NCI-H1105 treated with DMSO at 0.1 percent for 48 hours (cell line): ENCODE data around the gene LENG1.

Experiments used
- DNase-seq: peaks from one replicate; lab custom pipeline; 2025; lab: John Stamatoyannopoulos, UW

The LENG1 gene

DNA sequence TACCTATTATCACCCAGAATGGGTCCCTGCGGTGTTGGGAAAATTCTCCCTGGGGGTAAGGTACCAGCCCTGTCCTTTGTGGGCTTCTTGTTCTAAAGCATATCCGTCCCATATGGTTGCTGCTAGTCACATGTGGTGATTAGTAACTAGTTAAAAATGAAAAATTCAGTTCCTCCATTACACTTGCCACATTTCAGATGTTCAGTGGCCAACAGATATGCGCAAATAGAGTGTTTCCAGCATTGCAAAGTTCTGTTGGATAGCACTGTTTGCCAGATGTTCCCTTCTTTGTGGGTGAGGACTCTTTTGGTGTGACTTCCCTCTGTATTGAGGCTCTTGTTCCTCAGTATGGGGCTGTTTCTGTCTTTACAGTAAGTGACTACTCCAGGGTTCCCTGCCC lies 18.2 kb downstream of the LENG1 start:
- no peak for DNase-seq

DNA sequence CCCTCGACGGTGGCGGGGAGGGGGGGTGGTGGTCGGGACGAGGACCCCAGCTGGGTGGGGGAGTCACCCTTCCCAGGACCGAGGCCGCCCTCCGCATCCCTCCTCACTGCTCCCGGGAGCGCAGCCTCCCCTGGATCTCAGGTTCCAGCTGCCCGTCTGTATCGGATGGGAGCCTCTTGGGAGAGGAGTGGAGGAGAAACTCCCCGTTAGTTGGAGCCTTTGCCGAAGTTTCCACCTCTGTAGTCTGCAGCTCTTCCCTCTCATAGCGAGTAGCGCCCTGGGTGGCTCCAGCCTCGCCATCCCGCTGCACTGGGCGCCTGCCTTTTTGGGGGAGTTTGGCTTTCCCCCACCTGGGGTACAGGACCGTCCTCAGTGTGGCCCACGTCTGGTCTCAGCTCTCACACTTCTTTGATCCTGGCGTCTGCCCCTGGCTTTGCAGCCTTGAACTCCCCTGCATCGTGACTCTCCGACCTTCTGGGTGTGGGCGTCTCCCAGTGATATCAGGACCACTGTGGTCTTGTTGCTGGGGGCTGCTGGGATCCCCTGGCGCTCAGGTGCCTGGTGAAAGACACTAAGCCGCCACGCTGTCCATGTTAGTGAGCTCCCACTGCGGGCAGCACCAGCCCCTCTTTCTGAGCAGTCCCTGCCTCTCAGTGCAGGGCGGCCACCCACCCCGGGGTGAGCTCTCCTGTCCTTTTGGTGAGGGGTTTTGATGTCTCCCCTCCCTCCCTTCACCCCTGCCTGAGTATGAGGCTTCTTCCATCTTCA lies 20.8 kb downstream of the LENG1 start:
- no peak for DNase-seq

DNA sequence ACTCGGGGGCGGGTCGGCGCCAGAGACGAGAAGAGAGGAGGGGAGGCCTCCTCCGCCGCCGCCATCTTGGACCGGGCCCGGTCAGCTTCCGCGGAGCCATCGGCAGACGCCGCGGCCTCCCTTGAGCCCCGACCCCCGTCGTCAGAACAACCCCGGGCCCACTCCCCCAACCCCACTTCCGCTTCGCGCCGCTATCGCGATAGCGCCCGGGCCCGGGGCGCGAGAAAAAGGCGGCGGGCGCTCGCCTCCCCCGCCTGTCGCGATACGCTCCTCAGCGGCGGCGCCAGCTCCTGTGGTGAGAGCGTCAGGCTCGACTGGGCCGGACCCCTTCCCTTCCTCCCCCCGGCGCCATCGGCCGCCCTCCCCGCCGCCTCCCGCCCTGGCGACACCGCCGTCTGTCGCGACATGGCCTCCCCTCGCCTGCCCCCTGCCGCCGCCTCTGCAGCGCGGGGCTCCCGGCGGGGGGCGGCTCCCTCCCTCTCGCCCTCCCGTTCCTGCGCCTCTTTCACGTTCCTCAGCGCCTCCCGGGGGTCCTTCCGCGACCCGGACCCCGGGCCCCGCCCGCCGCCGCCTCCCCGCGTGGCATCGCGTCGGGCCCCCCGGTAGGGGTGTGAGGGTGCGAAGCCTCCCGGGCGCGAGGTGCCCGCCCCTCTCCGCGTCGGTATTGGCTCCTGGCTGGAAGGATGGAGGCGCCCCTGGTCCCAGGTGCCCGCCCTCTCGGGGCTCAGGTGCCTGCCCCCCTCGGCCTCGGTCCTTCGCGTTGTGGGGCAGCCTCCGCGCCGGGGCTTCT lies 21.6 kb downstream of the LENG1 start, which contains the start of gene CNOT3:
Gene CNOT3 (plus strand): TSS at position 64 of the 790 bp plus-strand sequence. CDS start 5,217 bp downstream, outside the sequence.
- DNase-seq, result no peak

DNA sequence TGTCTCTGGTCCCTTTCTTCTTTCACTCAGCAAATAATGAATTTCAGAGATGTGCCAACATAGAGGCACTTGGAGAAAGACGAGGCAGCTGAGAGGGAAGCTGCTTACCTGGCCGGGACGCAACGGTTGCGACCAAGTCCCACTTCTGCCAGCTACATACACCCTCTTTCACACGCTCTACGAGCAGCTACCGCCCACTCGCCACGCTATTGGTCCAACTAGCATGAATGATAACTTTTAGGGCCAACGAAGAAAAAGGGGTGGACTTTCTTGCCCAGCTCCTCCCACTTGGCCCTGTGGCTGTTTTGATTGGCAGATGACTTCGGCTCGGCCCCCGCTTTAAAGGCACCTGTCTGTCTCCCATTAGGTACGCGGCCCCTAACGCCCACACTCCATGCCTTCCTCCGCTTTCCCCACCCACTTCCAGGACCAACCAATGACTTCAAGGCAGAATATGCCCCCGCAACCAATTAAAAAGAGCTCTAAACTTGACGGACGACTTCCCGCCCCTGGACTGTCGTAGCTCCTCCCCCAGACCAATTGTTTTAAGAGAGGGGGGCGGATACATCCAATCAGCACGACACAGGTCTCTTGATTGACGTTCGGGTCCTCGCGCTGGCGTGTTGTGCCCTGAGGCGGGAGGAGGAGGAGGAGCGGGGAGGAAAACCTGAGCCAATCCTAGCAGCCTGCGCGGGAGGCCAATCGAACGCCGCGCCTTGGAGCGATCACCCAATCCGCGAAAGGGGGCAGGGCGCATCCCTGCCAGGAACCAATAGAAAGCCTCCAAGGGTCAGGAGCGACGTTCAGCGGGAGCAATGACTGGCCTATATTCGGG lies 22.4 kb downstream of the LENG1 start:
- peak; percentile 100 for DNase-seq

DNA sequence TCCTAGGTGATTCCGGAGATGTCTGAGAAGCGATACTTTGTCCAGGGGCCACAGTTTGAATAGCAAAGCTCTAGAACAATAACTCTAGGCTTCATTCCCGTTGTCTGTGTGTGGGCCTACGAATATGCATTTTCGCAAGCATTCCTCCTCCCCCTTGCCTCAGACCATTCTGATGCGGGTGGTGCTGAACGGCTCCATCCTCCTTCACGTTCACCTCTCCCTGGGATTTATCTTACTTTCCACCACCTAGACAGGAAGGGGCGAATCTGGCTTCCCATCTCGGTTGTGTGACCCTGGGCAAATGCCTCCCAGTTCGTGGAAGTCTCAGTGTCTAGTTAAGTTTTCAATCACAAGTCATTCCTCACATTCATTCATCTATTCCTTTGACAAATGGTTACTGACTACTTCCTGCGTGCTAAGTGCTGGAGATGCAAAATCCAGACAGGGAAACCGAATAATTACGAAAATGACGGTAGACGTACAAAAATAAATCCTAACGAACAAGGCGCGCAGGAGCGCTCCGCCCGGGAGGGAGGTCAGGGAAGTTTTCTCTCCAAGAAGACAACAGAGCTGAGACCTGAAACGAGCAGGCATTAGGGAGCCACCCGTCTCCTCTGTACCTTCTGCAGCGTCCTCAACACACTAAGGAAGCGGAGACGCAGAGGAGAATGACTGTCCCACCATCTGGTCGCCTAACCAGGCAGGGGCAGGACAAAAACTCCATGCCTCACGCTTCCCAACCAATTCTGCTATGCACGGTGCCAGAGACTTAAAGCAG lies 23.2 kb downstream of the LENG1 start:
- DNase-seq, result no peak

DNA sequence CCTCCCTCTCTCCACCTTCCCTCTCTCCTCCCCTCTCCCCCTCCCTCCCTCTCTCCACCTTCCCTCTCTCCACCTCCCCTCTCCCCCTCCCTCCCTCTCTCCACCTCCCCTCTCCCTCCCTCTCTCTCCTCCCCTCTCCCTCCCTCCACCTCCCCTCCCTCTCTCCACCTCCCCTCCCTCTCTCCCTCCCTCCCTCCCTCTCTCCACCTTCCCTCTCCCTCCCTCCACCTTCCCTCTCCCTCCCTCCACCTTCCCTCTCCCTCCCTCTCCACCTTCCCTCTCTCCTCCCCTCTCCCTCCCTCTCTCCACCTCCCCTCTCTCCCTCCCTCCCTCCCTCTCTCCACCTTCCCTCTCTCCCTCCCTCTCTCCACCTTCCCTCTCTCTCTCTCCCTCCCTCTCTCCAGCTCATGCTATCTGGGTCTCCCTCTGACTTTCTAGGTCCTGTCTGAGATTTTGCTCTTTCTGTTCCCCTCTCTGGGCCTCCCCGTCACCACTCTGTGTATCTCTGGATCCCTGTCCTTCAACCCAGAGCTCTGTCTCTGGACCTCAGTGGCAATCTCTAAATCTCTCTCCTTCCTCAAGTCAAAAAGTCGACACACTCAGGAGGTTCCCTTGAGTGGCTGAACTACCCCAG lies 25.4 kb downstream of the LENG1 start:
- no peak for DNase-seq

DNA sequence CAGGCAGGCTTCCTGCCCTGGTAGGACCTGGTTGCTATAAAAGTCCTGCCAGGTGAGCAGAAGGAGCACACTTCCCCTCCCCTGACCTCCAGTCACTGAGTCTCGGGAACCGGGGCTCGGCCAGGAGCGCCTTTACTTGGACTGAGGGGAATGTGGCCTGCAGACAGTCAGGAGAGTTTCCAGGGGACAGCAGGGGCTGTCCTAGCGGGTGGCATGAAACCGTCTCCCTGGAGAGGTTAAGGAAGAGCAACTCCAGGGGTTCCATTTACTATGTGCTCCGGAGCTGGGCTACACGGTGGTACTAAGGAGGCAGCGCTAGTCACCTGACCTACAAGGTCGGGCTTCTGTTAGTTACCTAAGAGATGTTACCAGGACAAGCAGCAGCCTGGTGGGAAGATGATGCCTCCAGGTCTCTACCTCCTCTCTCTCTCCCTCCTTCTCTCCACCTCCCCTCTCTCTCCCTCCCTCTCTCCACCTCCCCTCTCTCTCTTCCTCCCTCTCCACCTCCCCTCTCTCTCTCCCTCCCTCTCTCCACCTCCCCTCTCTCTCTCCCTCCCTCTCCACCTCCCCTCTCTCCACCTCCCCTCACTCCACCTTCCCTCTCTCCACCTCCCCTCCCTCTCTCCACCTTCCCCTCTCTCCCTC lies 26.1 kb downstream of the LENG1 start:
- DNase-seq, result peak; percentile 51

DNA sequence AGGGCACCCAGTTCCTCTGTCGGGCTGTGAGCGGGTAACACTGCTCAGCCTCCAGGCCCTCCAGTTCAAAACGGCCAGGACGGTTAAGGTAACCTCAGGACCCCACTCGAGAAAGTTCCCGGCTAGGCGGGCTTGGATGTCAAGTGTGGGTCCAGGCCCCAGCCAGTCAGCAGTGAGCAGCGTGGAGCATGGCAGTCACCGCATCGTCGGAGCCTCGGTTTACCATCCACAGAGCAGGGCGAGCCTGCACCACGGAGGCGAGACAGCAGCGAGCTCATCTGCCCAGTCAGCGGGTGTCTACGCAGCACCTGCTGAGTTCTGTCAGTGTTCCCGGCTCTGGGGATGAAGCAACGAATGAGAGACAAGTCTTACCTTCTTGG lies 29.9 kb downstream of the LENG1 start:
- DNase-seq, result no peak

DNA sequence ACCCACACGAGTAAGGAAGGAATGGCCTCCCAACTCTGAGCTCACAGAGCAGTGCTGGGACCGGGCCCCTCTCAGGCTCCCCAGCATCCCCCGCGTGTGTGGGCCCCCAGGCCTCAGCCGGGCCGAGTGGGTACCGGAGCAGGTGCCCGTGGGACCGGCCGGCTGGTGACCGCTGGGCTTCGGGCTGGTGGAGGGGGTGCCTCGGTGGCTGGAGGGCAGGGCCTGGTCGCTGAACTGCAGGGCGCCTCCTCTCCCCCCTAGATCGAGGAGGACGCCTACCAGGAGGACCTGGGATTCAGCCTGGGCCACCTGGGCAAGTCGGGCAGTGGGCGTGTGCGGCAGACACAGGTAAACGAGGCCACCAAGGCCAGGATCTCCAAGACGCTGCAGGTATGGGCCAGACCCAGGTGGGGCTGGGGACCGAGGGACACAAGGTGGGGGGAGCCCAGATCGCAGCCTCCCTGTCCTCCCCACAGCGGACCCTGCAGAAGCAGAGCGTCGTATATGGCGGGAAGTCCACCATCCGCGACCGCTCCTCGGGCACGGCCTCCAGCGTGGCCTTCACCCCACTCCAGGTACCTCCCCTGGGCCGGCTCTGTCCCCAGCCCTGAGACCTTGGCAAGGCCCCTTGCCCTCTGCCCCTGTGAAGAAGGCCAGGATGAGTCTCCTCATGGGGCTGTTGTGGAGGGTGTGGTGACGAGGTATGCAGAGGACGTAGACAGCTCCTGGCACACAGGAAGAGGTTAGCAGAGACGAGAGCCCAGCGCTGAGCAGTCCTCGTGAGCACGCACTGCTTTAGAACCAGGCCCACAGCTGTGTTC lies 30.5 kb downstream of the LENG1 start:
- no peak for DNase-seq

DNA sequence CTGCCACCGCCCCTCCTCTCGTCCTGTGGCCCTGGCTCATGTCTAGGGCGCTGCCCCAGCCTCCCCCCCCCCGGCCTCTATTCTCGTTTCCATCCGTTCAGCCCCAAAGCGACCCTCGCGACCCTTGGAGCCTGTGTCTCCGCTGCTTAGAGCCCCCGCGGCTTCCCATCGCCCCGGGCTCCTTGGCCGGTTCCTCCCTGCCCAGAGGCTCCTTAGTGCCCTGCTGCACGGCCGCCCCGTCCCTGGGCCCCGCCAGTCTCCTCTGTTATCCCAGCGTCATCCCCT lies 31.1 kb downstream of the LENG1 start:
- no peak for DNase-seq

DNA sequence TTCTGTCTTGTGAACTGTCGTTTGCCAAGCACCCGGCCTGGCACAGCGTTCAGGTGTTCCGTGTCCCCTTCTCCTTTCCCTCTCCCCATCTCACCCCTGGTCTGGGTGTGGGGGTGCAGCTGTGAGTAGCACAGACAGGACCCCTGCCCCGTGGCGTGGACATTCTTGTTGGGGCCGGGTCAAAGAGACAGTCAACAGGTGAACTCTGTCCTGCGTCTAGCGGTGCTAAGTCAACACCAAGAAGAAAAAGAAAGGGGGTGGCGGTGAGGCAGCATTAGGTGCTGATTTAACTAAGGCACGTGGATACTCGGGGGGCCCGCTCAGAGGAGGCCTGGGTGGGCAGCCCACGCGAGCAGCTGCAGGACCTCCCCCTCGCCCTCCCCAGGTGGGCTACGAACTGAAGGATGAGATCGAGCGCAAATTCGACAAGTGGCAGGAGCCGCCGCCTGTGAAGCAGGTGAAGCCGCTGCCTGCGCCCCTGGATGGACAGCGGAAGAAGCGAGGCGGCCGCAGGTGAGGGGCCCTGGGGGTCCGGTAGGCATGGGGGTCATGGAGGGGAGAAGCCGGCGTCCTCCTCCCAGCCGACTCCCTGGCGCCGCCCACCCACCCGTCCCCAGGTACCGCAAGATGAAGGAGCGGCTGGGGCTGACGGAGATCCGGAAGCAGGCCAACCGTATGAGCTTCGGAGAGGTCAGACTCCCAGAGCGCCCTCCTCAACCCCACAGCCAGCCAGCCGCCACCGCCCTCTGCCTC lies 31.7 kb downstream of the LENG1 start:
- DNase-seq, result no peak

DNA sequence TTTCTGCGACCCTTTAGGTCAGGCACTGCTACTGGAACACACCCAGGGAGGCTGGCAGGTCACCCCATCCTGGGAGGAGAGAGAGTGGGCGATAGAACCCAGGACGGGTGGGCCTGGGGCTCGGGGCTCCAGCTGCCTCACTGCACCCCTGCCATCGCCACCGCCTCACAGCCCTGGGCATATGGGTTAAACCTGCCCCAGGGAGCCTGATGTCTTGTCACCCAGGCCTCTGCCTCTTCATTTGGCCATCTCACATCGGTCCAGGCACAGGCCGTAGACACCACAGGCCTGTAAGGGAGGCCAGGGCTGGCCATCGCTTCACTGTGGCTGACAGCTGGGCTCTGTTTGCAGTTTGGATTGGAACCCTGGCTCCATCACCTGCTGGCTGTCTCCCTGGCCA lies 33.8 kb downstream of the LENG1 start:
- no peak for DNase-seq

DNA sequence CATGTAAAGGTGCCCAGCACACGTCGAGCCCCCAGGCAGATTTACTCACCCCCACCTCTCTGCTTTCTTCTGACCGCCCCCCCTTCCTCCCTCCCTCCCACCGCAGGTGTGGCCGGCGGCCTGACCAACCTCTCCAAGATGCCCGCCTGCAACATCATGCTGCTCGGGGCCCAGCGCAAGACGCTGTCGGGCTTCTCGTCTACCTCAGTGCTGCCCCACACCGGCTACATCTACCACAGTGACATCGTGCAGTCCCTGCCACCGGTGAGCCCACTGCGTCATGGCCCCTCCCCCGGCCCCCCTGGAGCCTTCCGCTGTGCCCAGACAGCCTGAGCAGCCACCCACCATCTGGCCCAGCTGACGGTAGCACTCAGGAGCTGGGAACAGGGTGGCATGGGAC lies 35.1 kb downstream of the LENG1 start:
- no peak for DNase-seq

DNA sequence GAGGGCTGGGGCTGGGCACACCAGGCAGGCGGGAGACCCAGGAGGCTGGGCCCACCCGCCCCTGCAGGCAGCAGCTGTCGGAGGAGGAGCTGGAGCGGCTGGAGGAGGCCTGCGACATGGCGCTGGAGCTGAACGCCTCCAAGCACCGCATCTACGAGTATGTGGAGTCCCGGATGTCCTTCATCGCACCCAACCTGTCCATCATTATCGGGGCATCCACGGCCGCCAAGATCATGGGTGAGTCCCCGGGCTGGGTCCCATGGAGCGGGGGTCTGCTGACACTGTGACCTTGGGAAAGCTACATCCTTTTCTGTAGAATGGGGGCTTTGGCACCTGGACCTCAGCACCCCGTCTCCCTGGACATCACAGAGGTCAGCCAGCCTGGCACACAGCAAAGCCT lies 35.8 kb downstream of the LENG1 start:
- DNase-seq, result no peak

DNA sequence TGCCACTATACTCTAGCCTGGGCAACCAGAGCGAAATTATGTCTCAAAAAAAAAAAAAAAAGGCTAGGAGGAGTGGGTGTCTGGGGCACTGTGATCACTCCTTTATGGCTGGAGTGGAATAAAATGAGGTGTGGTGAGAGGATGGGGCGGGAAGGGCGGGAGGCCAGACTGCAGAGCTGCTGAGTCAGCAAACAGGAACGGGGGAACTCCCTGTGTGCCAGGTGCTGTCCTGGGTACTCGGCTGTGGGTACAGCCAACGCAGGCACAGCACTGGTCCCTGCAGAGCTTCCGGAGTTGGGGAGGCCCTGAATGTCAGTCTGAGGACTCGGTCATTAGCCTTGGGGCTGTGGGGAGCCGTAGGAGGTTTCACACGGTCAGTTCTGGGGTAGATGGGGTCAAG lies 38.3 kb downstream of the LENG1 start:
- DNase-seq, result no peak

DNA sequence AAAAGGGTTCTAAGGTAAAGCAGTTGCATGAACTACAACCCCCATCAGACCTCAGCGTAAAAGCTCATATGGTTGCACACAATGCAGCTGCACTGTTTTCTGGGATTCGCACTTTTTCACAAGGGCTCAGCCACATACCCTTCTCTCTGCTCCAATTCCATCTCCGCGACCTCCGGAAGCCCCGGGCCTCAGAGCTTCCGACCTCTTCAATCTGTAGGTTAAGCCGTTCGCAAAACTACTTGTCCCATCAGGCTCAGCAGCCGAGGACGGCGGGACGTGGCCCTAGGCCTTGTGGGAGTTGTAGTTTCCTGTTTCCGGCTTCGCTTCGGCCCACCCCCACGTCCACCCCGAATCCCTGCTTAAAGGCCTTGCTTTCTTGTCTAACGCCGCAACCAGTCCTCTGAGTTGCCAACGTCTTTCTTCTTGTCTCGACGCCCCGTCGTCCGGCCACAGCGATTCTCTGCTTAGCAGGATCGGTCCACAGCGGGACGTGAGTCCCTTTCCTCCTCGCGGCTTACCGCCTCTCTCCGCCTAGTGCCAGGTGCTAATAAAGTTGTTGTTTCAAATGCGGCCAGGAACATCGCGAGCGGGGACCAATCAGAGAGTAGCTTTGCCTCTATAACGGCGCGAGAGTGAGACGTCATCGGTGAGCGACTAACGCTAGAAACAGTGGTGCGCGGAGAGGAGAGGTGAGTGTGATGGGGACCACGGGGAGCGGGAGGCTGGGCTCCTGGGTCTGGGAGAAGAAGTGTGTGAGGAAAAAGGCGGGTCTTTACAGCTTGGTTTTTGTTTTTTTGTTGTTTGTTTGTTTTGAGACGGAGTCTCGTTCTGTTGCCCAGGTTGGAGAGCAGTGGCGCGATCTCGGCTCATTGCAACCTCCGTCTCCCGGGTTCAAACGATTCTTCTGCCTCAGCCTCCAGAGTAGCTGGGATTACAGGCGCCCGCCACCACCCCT lies 44.1 kb downstream of the LENG1 start, which contains the start of the genes PRPF31 and TFPT:
Gene PRPF31 (plus strand): TSS at position 646 of the 955 bp plus-strand sequence. CDS start 2,525 bp downstream, outside the sequence.
Gene TFPT (minus strand): TSS at position 549 of the 955 bp plus-strand sequence. CDS start 388 bp downstream, at position 161.
- DNase-seq, result peak; percentile 98

DNA sequence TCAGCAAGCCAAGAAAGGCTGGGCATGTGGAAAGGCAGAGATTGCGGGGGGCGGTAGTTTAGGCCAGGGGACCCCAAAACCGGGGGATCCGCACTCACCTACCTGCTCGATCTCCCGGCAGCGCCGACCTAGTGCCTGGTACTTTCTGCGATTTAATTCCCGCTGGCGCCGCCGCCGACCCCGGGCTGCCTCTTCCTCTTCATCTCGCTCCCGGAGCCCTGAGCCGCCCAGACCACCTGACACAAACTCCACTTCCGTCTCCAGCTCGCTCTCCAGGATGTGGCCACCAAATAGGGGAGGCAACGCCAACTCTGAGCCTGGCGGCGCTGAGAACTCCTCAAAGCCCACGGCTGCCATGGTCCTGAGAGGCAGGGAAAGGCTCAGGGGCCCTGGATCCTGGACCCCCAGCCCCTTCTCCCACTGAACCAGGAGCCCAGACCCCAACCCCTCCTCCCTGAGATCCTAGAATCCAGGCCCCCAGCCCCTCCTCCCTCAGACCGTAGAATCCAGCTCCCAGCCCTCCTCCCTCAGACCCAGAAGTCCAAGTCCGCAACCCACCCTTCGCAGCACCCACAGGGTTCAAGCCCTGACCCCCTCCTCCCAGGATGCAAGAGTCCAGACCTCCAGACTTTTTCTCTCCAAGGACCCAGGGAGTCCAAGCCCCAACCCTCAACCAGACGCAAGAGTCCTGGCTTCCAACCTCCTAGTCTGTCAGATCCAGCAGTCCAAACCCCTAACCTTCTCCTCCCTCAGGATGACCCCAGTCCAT lies 45.0 kb downstream of the LENG1 start:
- DNase-seq, result peak; percentile 19
